Measurements from ENCODE around the gene PLEKHO2. TPM values are rescaled to one million over a fixed set of nuclear protein-coding genes. Genes with fewer than 3 reads are reported as not detected.

The PLEKHO2 gene
- total RNA-seq, 5 donors from 2014 or later (not counting 1 experiment from before 2014, with no cell fraction given) = 9.2 to 22.7 (median 17.1) TPM

DNA sequence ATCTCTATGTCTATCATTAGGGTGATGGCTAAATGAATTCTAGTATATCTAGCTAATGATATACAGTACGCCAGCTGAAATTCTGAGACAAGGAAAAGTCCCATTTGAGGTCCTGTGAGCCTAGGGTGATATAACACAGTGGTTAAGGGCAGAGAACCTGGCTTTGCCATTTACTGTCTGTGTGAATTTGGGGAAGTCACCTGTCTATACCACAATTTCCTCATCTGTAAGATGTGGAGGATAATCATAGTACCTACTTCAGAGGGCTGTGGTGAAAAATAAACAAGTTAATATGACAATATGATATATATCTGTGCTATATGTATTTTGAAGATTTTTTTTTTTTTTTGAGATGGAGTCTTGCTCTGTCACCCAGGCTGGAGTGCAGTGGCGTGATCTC lies 60.2 kb downstream of the PLEKHO2 start:
- H3K36me3 Mint-ChIP-seq = peaks cover 11% of the 10 kb centered on the region
- CTCF ChIA-PET = interaction anchor here in 1 of 2 donors (0.7 to 1.1 kb wide), 5 partner anchors 8 to 321 kb away, joined by 3 to 4 read pairs (median 3); no protein-coding TSS in a partner anchor

GRCh38 chr15:64902863-64903262 lies 61.1 kb downstream of the PLEKHO2 start:
- H3K4me1 Mint-ChIP-seq = peaks cover 40 to 51% (median 49%) of the 10 kb centered on the region in 3 donors
- H3K9me3 Mint-ChIP-seq = peaks cover 0 to 7% (median 2%) of the 10 kb centered on the region in 3 donors
- Histone ChIP-seq H3K36me3 (ENCODE audit: control insufficient read depth in 2 of 2, extremely low read depth in 1 of 2, insufficient read depth in 1 of 2, low read length in 1 of 2) (peaks cover 0 to 3% of the 10 kb centered on the region in 2 donors), H3K4me3 (ENCODE audit: control insufficient read depth in 1 of 2, extremely low read depth in 1 of 2, low read length in 1 of 2) (no peak overlapping the region), H3K4me1 (ENCODE audit: control insufficient read depth in 1 of 2, extremely low read depth in 1 of 2, insufficient read depth in 2 of 2, low read length in 2 of 2) (peaks cover 11 to 37% of the 10 kb centered on the region in 2 experiments), H3K27me3 (replicated peaks in 1 of 2; ENCODE audit: control insufficient read depth in 2 of 2, extremely low read depth in 1 of 2, insufficient read depth in 2 of 2, low read length in 1 of 2) (peaks cover 0 to 4% of the 10 kb centered on the region in 2 experiments), H3K27ac (ENCODE audit: low read length) (no peak overlapping the region), H3K9me3 (no peaks in the 10 kb centered on the region)
- no peaks in the 10 kb centered on the region for H3K27me3 Mint-ChIP-seq
- peak overlapping the region in 1 of 2 donors; percentile 44 for H3K27ac Mint-ChIP-seq
- no peak for ATAC-seq (replicated peaks in 1 of 4)
- ChIA-PET CTCF (interaction anchor here (0.6 to 0.8 kb wide), 3 partner anchors 9 to 320 kb away, joined by 3 to 10 read pairs (median 3); no protein-coding TSS in a partner anchor), POLR2A (no interaction called here)
- peaks cover 11% of the 10 kb centered on the region for H3K36me3 Mint-ChIP-seq
- WGBS (ENCODE audit: insufficient coverage) = no CpG with 5 or more reads among the region's 4 CpGs
- peak overlapping the region in 1 of 3 donors; percentile 32 for H3K4me3 Mint-ChIP-seq
- no peak for DNase-seq

More for the DNA sequence above, 60.2 kb downstream of the PLEKHO2 start:
- H3K4me3 Mint-ChIP-seq = peak overlapping the region in 1 of 3 donors; percentile 32
- POLR2A ChIA-PET = interaction anchor here in 1 of 2 donors (0.7 kb wide), 2 partner anchors 13 to 45 kb away, joined by 6 to 7 read pairs; no protein-coding TSS in a partner anchor
- ATAC-seq (replicated peaks in 1 of 4) (peak; percentile 65 to 91 (median 78)), DNase-seq (peak in 8 of 35 experiments; percentile 18 to 80 (median 27))
- Histone ChIP-seq H3K4me3 (ENCODE audit: control insufficient read depth in 1 of 2, extremely low read depth in 1 of 2, low read length in 1 of 2) (no peak overlapping the region), H3K27me3 (replicated peaks in 1 of 2; ENCODE audit: control insufficient read depth in 2 of 2, extremely low read depth in 1 of 2, insufficient read depth in 2 of 2, low read length in 1 of 2) (peaks cover 0 to 4% of the 10 kb centered on the region in 2 experiments), H3K27ac (ENCODE audit: low read length) (no peak overlapping the region), H3K4me1 (ENCODE audit: control insufficient read depth in 1 of 2, extremely low read depth in 1 of 2, insufficient read depth in 2 of 2, low read length in 2 of 2) (peaks cover 11 to 46% of the 10 kb centered on the region in 2 experiments), H3K36me3 (ENCODE audit: control insufficient read depth in 2 of 2, extremely low read depth in 1 of 2, insufficient read depth in 1 of 2, low read length in 1 of 2) (peaks cover 0 to 3% of the 10 kb centered on the region in 2 donors), H3K9me3 (no peaks in the 10 kb centered on the region)
- H3K9me3 Mint-ChIP-seq = peaks cover 0 to 7% (median 2%) of the 10 kb centered on the region in 3 donors
- peaks cover 41 to 60% (median 53%) of the 10 kb centered on the region in 3 donors for H3K4me1 Mint-ChIP-seq
- H3K27me3 Mint-ChIP-seq = no peaks in the 10 kb centered on the region
- H3K27ac Mint-ChIP-seq = no peak overlapping the region
- WGBS (ENCODE audit: insufficient coverage) = 40% methylated on average over 1 of the region's 2 CpGs

- H3K4me3 Mint-ChIP-seq = peak overlapping the region in 1 of 3 donors; percentile 32
- ChIA-PET POLR2A (interaction anchor here in 1 of 2 donors (0.6 kb wide), 3 partner anchors 9 to 60 kb away, joined by 3 to 9 read pairs (median 7); no protein-coding TSS in a partner anchor), CTCF (interaction anchor here (0.6 to 1.4 kb wide), 5 partner anchors 9 to 185 kb away, joined by 3 to 10 read pairs (median 5); no protein-coding TSS in a partner anchor)
- no peak for ATAC-seq (replicated peaks in 1 of 4)
- Histone ChIP-seq H3K36me3 (ENCODE audit: control insufficient read depth in 2 of 2, extremely low read depth in 1 of 2, insufficient read depth in 1 of 2, low read length in 1 of 2) (peaks cover 0 to 3% of the 10 kb centered on the region in 2 donors), H3K4me1 (ENCODE audit: control insufficient read depth in 1 of 2, extremely low read depth in 1 of 2, insufficient read depth in 2 of 2, low read length in 2 of 2) (peaks cover 11 to 35% of the 10 kb centered on the region in 2 experiments), H3K27ac (ENCODE audit: low read length) (no peak overlapping the region), H3K27me3 (replicated peaks in 1 of 2; ENCODE audit: control insufficient read depth in 2 of 2, extremely low read depth in 1 of 2, insufficient read depth in 2 of 2, low read length in 1 of 2) (peaks cover 0 to 4% of the 10 kb centered on the region in 2 experiments), H3K4me3 (ENCODE audit: control insufficient read depth in 1 of 2, extremely low read depth in 1 of 2, low read length in 1 of 2) (no peak overlapping the region), H3K9me3 (no peaks in the 10 kb centered on the region)
- WGBS (ENCODE audit: insufficient coverage) = 100% methylated on average over 1 of the region's 4 CpGs
- H3K27me3 Mint-ChIP-seq = no peaks in the 10 kb centered on the region
- DNase-seq = no peak
- H3K9me3 Mint-ChIP-seq = peaks cover 0 to 7% (median 2%) of the 10 kb centered on the region in 3 donors
- H3K36me3 Mint-ChIP-seq = peaks cover 11% of the 10 kb centered on the region
- H3K4me1 Mint-ChIP-seq = peaks cover 37 to 46% (median 43%) of the 10 kb centered on the region in 3 donors
- H3K27ac Mint-ChIP-seq = peak overlapping the region in 1 of 2 donors; percentile 28
Measured at GRCh38 chr15:64903326-64903950, 61.7 kb downstream of the PLEKHO2 start.

DNA sequence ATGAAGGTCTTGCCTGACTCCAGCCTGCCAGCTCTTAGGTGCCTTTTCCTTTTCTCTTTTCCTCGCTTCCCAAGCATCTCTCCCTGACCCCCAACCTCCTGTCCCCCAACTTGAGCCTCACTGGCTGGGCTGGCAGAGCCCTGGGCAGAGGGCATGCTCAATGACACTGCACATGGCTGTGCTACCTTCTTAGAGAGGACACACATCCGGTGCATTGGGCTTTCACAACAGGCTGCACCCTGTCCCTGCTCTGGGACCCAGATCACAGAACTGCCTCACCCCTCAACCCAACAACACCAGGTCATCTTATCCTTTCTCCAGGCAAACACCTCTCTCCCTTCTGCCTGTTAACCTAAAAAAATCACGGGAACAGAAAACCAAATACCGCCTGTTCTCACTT lies 62.5 kb downstream of the PLEKHO2 start:
- ChIA-PET POLR2A (interaction anchor here in 1 of 2 donors (0.6 kb wide), 3 partner anchors 10 to 61 kb away, joined by 3 to 9 read pairs (median 7); no protein-coding TSS in a partner anchor), CTCF (interaction anchor here (0.6 to 3.0 kb wide), 5 partner anchors 10 to 172 kb away, joined by 3 to 18 read pairs (median 5); no protein-coding TSS in a partner anchor)
- 89% methylated on average over 2 of the region's 4 CpGs for WGBS (ENCODE audit: insufficient coverage)
- Histone ChIP-seq H3K27me3 (replicated peaks in 1 of 2; ENCODE audit: control insufficient read depth in 2 of 2, extremely low read depth in 1 of 2, insufficient read depth in 2 of 2, low read length in 1 of 2) (peaks cover 0 to 4% of the 10 kb centered on the region in 2 experiments), H3K4me1 (ENCODE audit: control insufficient read depth in 1 of 2, extremely low read depth in 1 of 2, insufficient read depth in 2 of 2, low read length in 2 of 2) (peaks cover 11 to 35% of the 10 kb centered on the region in 2 experiments), H3K36me3 (ENCODE audit: control insufficient read depth in 2 of 2, extremely low read depth in 1 of 2, insufficient read depth in 1 of 2, low read length in 1 of 2) (peaks cover 0 to under 1% of the 10 kb centered on the region in 2 donors), H3K4me3 (ENCODE audit: control insufficient read depth in 1 of 2, extremely low read depth in 1 of 2, low read length in 1 of 2) (no peak overlapping the region), H3K9me3 (no peaks in the 10 kb centered on the region), H3K27ac (ENCODE audit: low read length) (no peak overlapping the region)
- peak overlapping the region in 1 of 2 donors; percentile 45 for H3K27ac Mint-ChIP-seq
- peaks cover 10% of the 10 kb centered on the region for H3K36me3 Mint-ChIP-seq
- no peak for ATAC-seq (replicated peaks in 1 of 4)
- no peaks in the 10 kb centered on the region for H3K27me3 Mint-ChIP-seq
- no peak for DNase-seq
- H3K9me3 Mint-ChIP-seq = peaks cover 0 to 7% (median 2%) of the 10 kb centered on the region in 3 donors
- peaks cover 37 to 45% (median 42%) of the 10 kb centered on the region in 3 donors for H3K4me1 Mint-ChIP-seq
- H3K4me3 Mint-ChIP-seq = peak overlapping the region in 1 of 3 donors; percentile 35

- no peaks in the 10 kb centered on the region for H3K9me3 ChIP-seq
- Mint-ChIP-seq H3K36me3 (peaks cover 6% of the 10 kb centered on the region), H3K27me3 (no peaks in the 10 kb centered on the region), H3K4me1 (peaks cover 37 to 42% (median 42%) of the 10 kb centered on the region in 3 donors), H3K27ac (peak overlapping the region; percentile 34 to 66), H3K4me3 (peak overlapping the region; percentile 47 to 72 (median 61)), H3K9me3 (peaks cover 0 to 7% (median 2%) of the 10 kb centered on the region in 3 donors)
- peak overlapping the region in 1 of 2 donors; percentile 30 for H3K4me3 ChIP-seq (ENCODE audit: control insufficient read depth in 1 of 2, extremely low read depth in 1 of 2, low read length in 1 of 2)
- DNase-seq (peak; percentile 43 to 83 (median 73)), ATAC-seq (replicated peaks in 1 of 4) (peak; percentile 69 to 80 (median 76))
- H3K4me1 ChIP-seq (ENCODE audit: control insufficient read depth in 1 of 2, extremely low read depth in 1 of 2, insufficient read depth in 2 of 2, low read length in 2 of 2) = peaks cover 11 to 35% of the 10 kb centered on the region in 2 experiments
- peaks cover 0 to 8% of the 10 kb centered on the region in 2 experiments for H3K27me3 ChIP-seq (replicated peaks in 1 of 2; ENCODE audit: control insufficient read depth in 2 of 2, extremely low read depth in 1 of 2, insufficient read depth in 2 of 2, low read length in 1 of 2)
- ChIA-PET CTCF (interaction anchor here (0.6 to 3.0 kb wide), 4 partner anchors 11 to 177 kb away, joined by 3 to 18 read pairs (median 8); no protein-coding TSS in a partner anchor), POLR2A (interaction anchor here (0.6 to 0.8 kb wide), 2 partner anchors 29 to 711 kb away, joined by 6 to 9 read pairs; no protein-coding TSS in a partner anchor)
- H3K36me3 ChIP-seq (ENCODE audit: control insufficient read depth in 2 of 2, extremely low read depth in 1 of 2, insufficient read depth in 1 of 2, low read length in 1 of 2) = no peaks in the 10 kb centered on the region
- no peak overlapping the region for H3K27ac ChIP-seq (ENCODE audit: low read length)
- 20% methylated on average over 27 of the region's 30 CpGs for WGBS (ENCODE audit: insufficient coverage)
Measured at GRCh38 chr15:64905119-64905831, 63.6 kb downstream of the PLEKHO2 start.

All from T-cell (primary cell).